ENCODE data around the gene WIPI1.

The WIPI1 gene

GRCh38 chr17:68431045-68431608 lies 26.2 kb downstream of the WIPI1 start:
- DNase-seq: no peak
- WGBS: 97% methylated on average over 10 of the region's 13 CpGs
- no peak overlapping the region for H3K4ac ChIP-seq (ENCODE audit: low read depth in 1 of 2, low read length in 2 of 2)
- no peak overlapping the region for H4K91ac ChIP-seq (ENCODE audit: low read length)
- H3K27ac ChIP-seq (ENCODE audit: low read length, poor library complexity, severe bottlenecking): no peak overlapping the region
- no peak overlapping the region for H2BK5ac ChIP-seq (ENCODE audit: low read depth, low read length, poor library complexity, severe bottlenecking)
- H3K4me3 ChIP-seq (ENCODE audit: insufficient read depth in 1 of 2, low read depth in 1 of 2, low read length in 2 of 2): no peak overlapping the region
- H3K4me1 ChIP-seq (ENCODE audit: control insufficient read depth, insufficient read depth, low read depth, low read length): peaks cover 5% of the 10 kb centered on the region
- H3K18ac ChIP-seq (ENCODE audit: low read depth in 1 of 2, low read length in 2 of 2): no peak overlapping the region
- no peaks in the 10 kb centered on the region for H3K27me3 ChIP-seq (ENCODE audit: control insufficient read depth in 1 of 2, insufficient read depth in 1 of 2, low read length in 2 of 2)
- H2BK120ac ChIP-seq (ENCODE audit: low read depth, low read length): no peak overlapping the region
- H2AFZ ChIP-seq (ENCODE audit: low read depth, low read length): no peak overlapping the region
- H2BK15ac ChIP-seq (ENCODE audit: low read depth, poor library complexity, severe bottlenecking): no peak overlapping the region
- H3K36me3 ChIP-seq (ENCODE audit: control insufficient read depth in 1 of 2, insufficient read depth in 2 of 2, low read depth in 1 of 2, low read length in 2 of 2): peaks cover 80 to 98% of the 10 kb centered on the region in 2 experiments
- no peak overlapping the region for H2BK12ac ChIP-seq (ENCODE audit: low read length in 2 of 2)
- no peak overlapping the region for H3K14ac ChIP-seq (ENCODE audit: low read length in 2 of 2)
- no peaks in the 10 kb centered on the region for H3K9me3 ChIP-seq (ENCODE audit: control insufficient read depth, low read length)
- H2AK5ac ChIP-seq (ENCODE audit: low read length, severe bottlenecking): no peak overlapping the region
- no peak overlapping the region for H3K9ac ChIP-seq (ENCODE audit: low read length)
- H3K4me2 ChIP-seq (ENCODE audit: low read length, poor library complexity, severe bottlenecking): no peak overlapping the region
- H4K8ac ChIP-seq (ENCODE audit: low read length): no peak overlapping the region
- peaks cover 8% of the 10 kb centered on the region for H3K79me1 ChIP-seq (replicated peaks; ENCODE audit: low read length, poor library complexity, severe bottlenecking)
- no peak overlapping the region for H3K23ac ChIP-seq (ENCODE audit: low read length in 2 of 2)

- Histone ChIP-seq H4K91ac (ENCODE audit: low read length) (no peak overlapping the region), H3K36me3 (ENCODE audit: control insufficient read depth in 1 of 2, insufficient read depth in 2 of 2, low read depth in 1 of 2, low read length in 2 of 2) (peaks cover 83 to 98% of the 10 kb centered on the region in 2 experiments), H2BK12ac (ENCODE audit: low read length in 2 of 2) (no peak overlapping the region), H2AK5ac (ENCODE audit: low read length, severe bottlenecking) (no peak overlapping the region), H3K18ac (ENCODE audit: low read depth in 1 of 2, low read length in 2 of 2) (no peak overlapping the region), H3K27ac (ENCODE audit: low read length, poor library complexity, severe bottlenecking) (no peak overlapping the region), H3K14ac (ENCODE audit: low read length in 2 of 2) (no peak overlapping the region), H2BK120ac (ENCODE audit: low read depth, low read length) (no peak overlapping the region), H3K9me3 (ENCODE audit: control insufficient read depth, low read length) (no peaks in the 10 kb centered on the region), H2BK5ac (ENCODE audit: low read depth, low read length, poor library complexity, severe bottlenecking) (no peak overlapping the region), H4K8ac (ENCODE audit: low read length) (no peak overlapping the region), H3K4me2 (ENCODE audit: low read length, poor library complexity, severe bottlenecking) (no peak overlapping the region), H3K4me3 (ENCODE audit: insufficient read depth in 1 of 2, low read depth in 1 of 2, low read length in 2 of 2) (no peak overlapping the region), H3K23ac (ENCODE audit: low read length in 2 of 2) (no peak overlapping the region), H3K9ac (ENCODE audit: low read length) (no peak overlapping the region), H2AFZ (ENCODE audit: low read depth, low read length) (no peak overlapping the region), H3K27me3 (ENCODE audit: control insufficient read depth in 1 of 2, insufficient read depth in 1 of 2, low read length in 2 of 2) (no peaks in the 10 kb centered on the region), H3K79me1 (replicated peaks; ENCODE audit: low read length, poor library complexity, severe bottlenecking) (peaks cover 5% of the 10 kb centered on the region), H2BK15ac (ENCODE audit: low read depth, poor library complexity, severe bottlenecking) (no peak overlapping the region), H3K4me1 (ENCODE audit: control insufficient read depth, insufficient read depth, low read depth, low read length) (no peaks in the 10 kb centered on the region), H3K4ac (ENCODE audit: low read depth in 1 of 2, low read length in 2 of 2) (no peak overlapping the region)
- no peak for DNase-seq
- 96% methylated on average over 11 of the region's 11 CpGs for WGBS
Observed at GRCh38 chr17:68429881-68430280, 27.4 kb downstream of the WIPI1 start.

GRCh38 chr17:68428498-68429172 lies 28.7 kb downstream of the WIPI1 start:
- Histone ChIP-seq H4K8ac (ENCODE audit: low read length) (no peak overlapping the region), H2BK120ac (ENCODE audit: low read depth, low read length) (no peak overlapping the region), H2BK15ac (ENCODE audit: low read depth, poor library complexity, severe bottlenecking) (no peak overlapping the region), H3K23ac (ENCODE audit: low read length in 2 of 2) (no peak overlapping the region), H2AFZ (ENCODE audit: low read depth, low read length) (no peak overlapping the region), H3K4me2 (ENCODE audit: low read length, poor library complexity, severe bottlenecking) (no peak overlapping the region), H2AK5ac (ENCODE audit: low read length, severe bottlenecking) (no peak overlapping the region), H4K91ac (ENCODE audit: low read length) (no peak overlapping the region), H2BK5ac (ENCODE audit: low read depth, low read length, poor library complexity, severe bottlenecking) (no peak overlapping the region), H2BK12ac (ENCODE audit: low read length in 2 of 2) (no peak overlapping the region), H3K27me3 (ENCODE audit: control insufficient read depth in 1 of 2, insufficient read depth in 1 of 2, low read length in 2 of 2) (no peaks in the 10 kb centered on the region), H3K14ac (ENCODE audit: low read length in 2 of 2) (no peak overlapping the region), H3K9me3 (ENCODE audit: control insufficient read depth, low read length) (no peaks in the 10 kb centered on the region), H3K18ac (ENCODE audit: low read depth in 1 of 2, low read length in 2 of 2) (no peak overlapping the region), H3K27ac (ENCODE audit: low read length, poor library complexity, severe bottlenecking) (no peak overlapping the region), H3K9ac (ENCODE audit: low read length) (no peak overlapping the region), H3K79me1 (replicated peaks; ENCODE audit: low read length, poor library complexity, severe bottlenecking) (peaks cover 2% of the 10 kb centered on the region), H3K4me1 (ENCODE audit: control insufficient read depth, insufficient read depth, low read depth, low read length) (no peaks in the 10 kb centered on the region), H3K4ac (ENCODE audit: low read depth in 1 of 2, low read length in 2 of 2) (no peak overlapping the region), H3K36me3 (ENCODE audit: control insufficient read depth in 1 of 2, insufficient read depth in 2 of 2, low read depth in 1 of 2, low read length in 2 of 2) (peaks cover 79 to 98% of the 10 kb centered on the region in 2 experiments), H3K4me3 (ENCODE audit: insufficient read depth in 1 of 2, low read depth in 1 of 2, low read length in 2 of 2) (no peak overlapping the region)
- WGBS: 95% methylated on average over 14 of the region's 14 CpGs
- no peak for DNase-seq

- Histone ChIP-seq H4K91ac (ENCODE audit: low read length) (no peak overlapping the region), H3K4ac (ENCODE audit: low read depth in 1 of 2, low read length in 2 of 2) (no peak overlapping the region), H3K27me3 (ENCODE audit: control insufficient read depth in 1 of 2, insufficient read depth in 1 of 2, low read length in 2 of 2) (no peaks in the 10 kb centered on the region), H3K9ac (ENCODE audit: low read length) (no peak overlapping the region), H2BK12ac (ENCODE audit: low read length in 2 of 2) (no peak overlapping the region), H4K8ac (ENCODE audit: low read length) (no peak overlapping the region), H2BK5ac (ENCODE audit: low read depth, low read length, poor library complexity, severe bottlenecking) (no peak overlapping the region), H3K14ac (ENCODE audit: low read length in 2 of 2) (no peak overlapping the region), H3K36me3 (ENCODE audit: control insufficient read depth in 1 of 2, insufficient read depth in 2 of 2, low read depth in 1 of 2, low read length in 2 of 2) (peaks cover 80 to 98% of the 10 kb centered on the region in 2 experiments), H2BK15ac (ENCODE audit: low read depth, poor library complexity, severe bottlenecking) (no peak overlapping the region), H3K9me3 (ENCODE audit: control insufficient read depth, low read length) (no peaks in the 10 kb centered on the region), H3K18ac (ENCODE audit: low read depth in 1 of 2, low read length in 2 of 2) (no peak overlapping the region), H3K4me1 (ENCODE audit: control insufficient read depth, insufficient read depth, low read depth, low read length) (no peaks in the 10 kb centered on the region), H2AK5ac (ENCODE audit: low read length, severe bottlenecking) (no peak overlapping the region), H2AFZ (ENCODE audit: low read depth, low read length) (no peak overlapping the region), H3K27ac (ENCODE audit: low read length, poor library complexity, severe bottlenecking) (no peak overlapping the region), H3K4me2 (ENCODE audit: low read length, poor library complexity, severe bottlenecking) (no peak overlapping the region), H2BK120ac (ENCODE audit: low read depth, low read length) (no peak overlapping the region), H3K4me3 (ENCODE audit: insufficient read depth in 1 of 2, low read depth in 1 of 2, low read length in 2 of 2) (no peak overlapping the region), H3K79me1 (replicated peaks; ENCODE audit: low read length, poor library complexity, severe bottlenecking) (peaks cover 2% of the 10 kb centered on the region), H3K23ac (ENCODE audit: low read length in 2 of 2) (no peak overlapping the region)
- no peak for DNase-seq
- 94% methylated on average over 7 of the region's 7 CpGs for WGBS
Observed at GRCh38 chr17:68427575-68427974, 29.7 kb downstream of the WIPI1 start.
